ENCODE results near the gene GUCY1A2.

The GUCY1A2 gene

GRCh38 chr11:106848526-106848925 is 169.8 kb downstream of the GUCY1A2 start:
- DNase-seq (ENCODE audit: low read depth) = no peak
- in situ Hi-C loops (cut with HindIII; ENCODE audit: low sequenced_read_pairs) = no loop called here
- H3K4me3 ChIP-seq (ENCODE audit: low read depth, low read length) = no peak overlapping the region
- no peak for TF ChIP-seq CTCF (IDR thresholded peaks at IDR 0.05; ENCODE audit: low read depth, low read length, missing control alignments)

- no peak for DNase-seq (ENCODE audit: low read depth)
- TF ChIP-seq CTCF (IDR thresholded peaks at IDR 0.05; ENCODE audit: low read depth, low read length, missing control alignments) = no peak
- in situ Hi-C loops (cut with HindIII; ENCODE audit: low sequenced_read_pairs) = no loop called here
- H3K4me3 ChIP-seq (ENCODE audit: low read depth, low read length) = no peak overlapping the region
These were observed 176.1 kb downstream of the GUCY1A2 start for GRCh38 chr11:106842134-106842533.

GRCh38 chr11:106840947-106841346 is 177.3 kb downstream of the GUCY1A2 start:
- H3K4me3 ChIP-seq (ENCODE audit: low read depth, low read length) = no peak overlapping the region
- no peak for TF ChIP-seq CTCF (IDR thresholded peaks at IDR 0.05; ENCODE audit: low read depth, low read length, missing control alignments)
- in situ Hi-C loops (cut with HindIII; ENCODE audit: low sequenced_read_pairs) = no loop called here
- no peak for DNase-seq (ENCODE audit: low read depth)

- no peak overlapping the region for H3K4me3 ChIP-seq (ENCODE audit: low read depth, low read length)
- DNase-seq (ENCODE audit: low read depth) = no peak
- in situ Hi-C loops (cut with HindIII; ENCODE audit: low sequenced_read_pairs) = no loop called here
- no peak for TF ChIP-seq CTCF (IDR thresholded peaks at IDR 0.05; ENCODE audit: low read depth, low read length, missing control alignments)
These were observed 178.1 kb downstream of the GUCY1A2 start for GRCh38 chr11:106840146-106840545.

GRCh38 chr11:106834567-106834966 is 183.7 kb downstream of the GUCY1A2 start:
- in situ Hi-C loops (cut with HindIII; ENCODE audit: low sequenced_read_pairs) = no loop called here
- no peak for TF ChIP-seq CTCF (IDR thresholded peaks at IDR 0.05; ENCODE audit: low read depth, low read length, missing control alignments)
- no peak for DNase-seq (ENCODE audit: low read depth)
- H3K4me3 ChIP-seq (ENCODE audit: low read depth, low read length) = no peak overlapping the region

GRCh38 chr11:106828976-106829375 is 189.3 kb downstream of the GUCY1A2 start:
- DNase-seq (ENCODE audit: low read depth) = no peak
- H3K4me3 ChIP-seq (ENCODE audit: low read depth, low read length) = no peak overlapping the region
- in situ Hi-C loops (cut with HindIII; ENCODE audit: low sequenced_read_pairs) = no loop called here
- TF ChIP-seq CTCF (IDR thresholded peaks at IDR 0.05; ENCODE audit: low read depth, low read length, missing control alignments) = no peak

GRCh38 chr11:106828576-106828975 is 189.7 kb downstream of the GUCY1A2 start:
- in situ Hi-C loops (cut with HindIII; ENCODE audit: low sequenced_read_pairs) = no loop called here
- no peak overlapping the region for H3K4me3 ChIP-seq (ENCODE audit: low read depth, low read length)
- no peak for TF ChIP-seq CTCF (IDR thresholded peaks at IDR 0.05; ENCODE audit: low read depth, low read length, missing control alignments)
- DNase-seq (ENCODE audit: low read depth) = no peak

Measured in astrocyte of the cerebellum (primary cell).